Activated T-helper 2 cell treated with anti-CD3 and anti-CD28 coated beads, Interferon-gamma antibody, Interleukin-2, Interleukin-4, amounts not matched to agents 10 μg/mL and 5 μg/mL and 100 μg/mL, durations not matched to agents 14 hours and 24 hours and 36 hours (primary cell): Measurements from ENCODE around the gene PANX1. TPM values are rescaled to one million over a fixed set of nuclear protein-coding genes. Genes with fewer than 3 reads are reported as not detected.
A peak's percentile ranks its signal among the peaks of the same experiment; 100 is the strongest.
"Not testable (repeated sequence)": the region's sequence is repeated elsewhere in the genome, so short reads cannot be mapped to it uniquely, and the experiment has no call there.

Experiments
- DNase-seq: peaks from one replicate; pipeline ENCODE4 v3.0.0; 2021; ENCODE audit warnings: low spot score
- H3K27ac Mint-ChIP-seq: one replicate; pipeline ENCODE4 v1.8.0; 2021; ENCODE audit warnings: mixed read lengths
- H3K27me3 Mint-ChIP-seq: one replicate; pipeline ENCODE4 v1.8.0; 2021; ENCODE audit warnings: low read depth, mixed read lengths
- H3K36me3 Mint-ChIP-seq: one replicate; pipeline ENCODE4 v1.8.0; 2021; ENCODE audit warnings: low read depth, mixed read lengths
- H3K4me1 Mint-ChIP-seq: one replicate; pipeline ENCODE4 v1.8.0; 2021; ENCODE audit warnings: low read depth, mixed read lengths
- H3K4me3 Mint-ChIP-seq: one replicate; pipeline ENCODE4 v1.8.0; 2021; ENCODE audit warnings: low read depth, mild to moderate bottlenecking, moderate library complexity, mixed read lengths
- H3K9me3 Mint-ChIP-seq: one replicate; pipeline ENCODE4 v1.8.0; 2021; ENCODE audit warnings: mixed read lengths
- intact Hi-C: fragments of 100-400 bp; cut with micrococcal nuclease; formaldehyde crosslinking; loops from one replicate; pipeline ENCODE4 v1.15.1; 2023
- total RNA-seq: library from RNA; stranded (reverse); gene quantifications from 2 replicates; pipeline ENCODE4 v1.2.3, GENCODE V29; 2022

PANX1 gene
- total RNA-seq, 1 donor from 2014 or later, result 20.0 TPM

DNA sequence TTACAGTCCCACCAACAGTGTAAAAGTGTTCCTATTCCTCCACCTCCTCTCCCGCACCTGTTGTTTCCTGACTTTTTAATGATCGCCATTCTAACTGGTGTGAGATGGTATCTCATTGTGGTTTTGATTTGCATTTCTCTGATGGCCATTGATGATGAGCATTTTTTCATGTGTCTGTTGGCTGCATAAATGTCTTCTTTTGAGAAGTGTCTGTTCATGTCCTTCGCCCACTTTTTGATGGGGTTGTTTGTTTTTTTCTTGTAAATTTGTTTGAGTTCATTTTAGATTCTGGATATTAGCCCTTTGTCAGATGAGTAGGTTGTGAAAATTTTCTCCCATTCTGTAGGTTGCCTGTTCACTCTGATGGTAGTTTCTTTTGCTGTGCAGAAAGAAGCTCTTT lies 28.7 kb downstream of the PANX1 start:
- intact Hi-C loops, result not testable (repeated sequence)
- Mint-ChIP-seq H3K4me1 (peaks cover 11% of the 10 kb centered on the region), H3K36me3 (peaks cover 33% of the 10 kb centered on the region)

DNA sequence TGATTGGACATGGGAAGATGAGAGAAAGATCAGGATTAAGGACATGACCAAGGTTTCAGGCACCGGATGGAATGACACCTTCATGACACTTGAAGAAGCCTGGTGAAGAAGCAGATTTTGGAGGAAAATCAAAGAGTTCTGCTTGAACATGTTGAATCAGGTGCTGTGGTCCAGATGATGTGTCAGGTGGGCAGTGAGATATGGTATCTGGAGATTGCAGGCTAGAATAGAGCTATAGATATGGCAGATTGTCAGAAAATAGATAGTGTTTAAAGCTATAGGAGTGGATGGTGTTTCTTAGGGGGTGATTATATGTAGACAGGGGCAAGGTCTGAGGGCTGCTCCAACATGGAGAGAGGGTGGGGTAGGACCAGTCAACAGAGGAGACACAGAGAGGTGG lies 40.2 kb downstream of the PANX1 start:
- Mint-ChIP-seq H3K4me3 (no peak overlapping the region), H3K27me3 (no peaks in the 10 kb centered on the region), H3K4me1 (peaks cover 12% of the 10 kb centered on the region), H3K27ac (peak overlapping the region; percentile 22), H3K9me3 (no peaks in the 10 kb centered on the region), H3K36me3 (no peaks in the 10 kb centered on the region)
- intact Hi-C loops, result no loop called here
- DNase-seq, result no peak

More for the DNA sequence above, 28.7 kb downstream of the PANX1 start:
- H3K27me3 Mint-ChIP-seq, H3K4me3 Mint-ChIP-seq, H3K9me3 Mint-ChIP-seq, DNase-seq, H3K27ac Mint-ChIP-seq: not testable (repeated sequence)

DNA sequence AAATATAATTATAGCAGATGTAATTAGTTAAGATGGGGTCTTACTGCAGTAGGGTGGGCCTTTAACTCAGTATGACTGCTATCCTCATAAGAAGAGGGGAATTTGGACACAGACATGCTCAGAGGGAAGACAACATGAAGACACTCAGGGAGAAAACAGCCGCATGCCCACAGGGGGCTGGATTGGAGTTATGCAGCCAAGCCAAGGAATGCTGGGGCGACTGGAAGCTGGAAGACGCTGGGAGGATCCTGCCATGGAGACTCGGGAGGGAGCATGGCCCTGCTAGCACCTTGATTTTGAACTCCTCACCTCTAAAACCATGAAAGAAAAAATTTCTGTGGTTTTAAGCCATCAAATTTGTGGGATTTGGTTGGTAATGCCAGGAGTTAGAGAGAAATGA lies 40.9 kb downstream of the PANX1 start:
- Mint-ChIP-seq H3K9me3 (no peaks in the 10 kb centered on the region), H3K4me3 (no peak overlapping the region), H3K27me3 (no peaks in the 10 kb centered on the region), H3K36me3 (no peaks in the 10 kb centered on the region), H3K27ac (no peak overlapping the region), H3K4me1 (peaks cover 12% of the 10 kb centered on the region)
- DNase-seq, result no peak
- intact Hi-C loops, result no loop called here

DNA sequence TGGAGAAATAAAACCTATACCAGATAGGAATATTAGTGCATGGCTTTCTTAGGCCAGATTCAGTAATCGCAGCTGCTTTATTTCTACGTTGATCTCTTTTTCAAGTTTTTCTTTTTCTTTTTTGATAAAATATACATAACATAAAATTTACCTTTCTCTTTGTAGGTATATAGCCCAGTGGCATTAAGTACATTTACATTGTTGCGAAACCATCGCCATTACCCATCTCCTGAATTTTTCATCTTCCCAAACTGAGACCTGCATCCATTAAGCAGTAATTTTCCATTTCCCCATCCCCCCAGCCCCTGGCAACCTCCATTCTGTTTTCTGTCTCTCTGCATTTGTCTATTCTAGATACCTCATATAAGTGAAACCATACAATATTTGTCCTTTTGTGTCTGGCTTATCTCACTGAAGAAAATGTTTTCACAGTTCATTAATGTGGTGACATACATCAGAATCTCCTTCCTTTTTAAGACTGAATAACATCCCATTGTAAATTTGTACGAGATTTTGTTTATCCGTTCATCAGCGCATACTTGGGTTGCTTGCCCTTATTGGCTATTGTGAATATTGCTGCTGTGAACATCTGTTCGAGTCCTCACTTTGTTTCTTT lies 41.4 kb downstream of the PANX1 start:
- no peak for DNase-seq
- no peaks in the 10 kb centered on the region for H3K27me3 Mint-ChIP-seq
- no peak overlapping the region for H3K4me3 Mint-ChIP-seq
- H3K27ac Mint-ChIP-seq, result no peak overlapping the region
- no peaks in the 10 kb centered on the region for H3K36me3 Mint-ChIP-seq
- intact Hi-C loops, result loop anchor here (2.0 to 5.0 kb wide), 2 partner anchors 157 to 331 kb away; no protein-coding TSS in a partner anchor
- H3K4me1 Mint-ChIP-seq, result peaks cover 10% of the 10 kb centered on the region
- H3K9me3 Mint-ChIP-seq, result no peaks in the 10 kb centered on the region

DNA sequence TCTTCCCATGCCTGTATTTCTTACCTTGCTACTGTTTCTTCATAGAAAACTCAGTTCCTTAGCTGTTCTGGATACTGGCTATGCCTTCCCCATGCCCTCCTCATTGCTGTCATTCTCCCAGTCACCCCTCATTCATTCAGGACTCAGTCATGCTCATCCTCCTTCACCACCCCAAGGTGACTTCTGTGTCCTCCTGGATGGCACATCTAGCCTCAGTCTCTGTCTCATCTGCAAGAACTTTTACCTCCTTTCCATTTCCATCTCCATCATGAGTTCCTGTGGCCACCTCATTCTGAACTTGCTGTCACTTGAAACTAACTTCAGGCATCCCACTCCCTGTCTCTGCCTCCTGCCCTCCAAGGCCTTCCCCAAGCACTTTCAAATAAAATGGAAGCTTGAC lies 42.3 kb downstream of the PANX1 start:
- Mint-ChIP-seq H3K4me1 (peaks cover 10% of the 10 kb centered on the region), H3K27ac (no peak overlapping the region), H3K36me3 (no peaks in the 10 kb centered on the region), H3K27me3 (no peaks in the 10 kb centered on the region), H3K4me3 (no peak overlapping the region), H3K9me3 (no peaks in the 10 kb centered on the region)
- intact Hi-C loops, result loop anchor here (2.0 to 5.0 kb wide), 2 partner anchors 156 to 330 kb away; no protein-coding TSS in a partner anchor
- DNase-seq, result no peak

DNA sequence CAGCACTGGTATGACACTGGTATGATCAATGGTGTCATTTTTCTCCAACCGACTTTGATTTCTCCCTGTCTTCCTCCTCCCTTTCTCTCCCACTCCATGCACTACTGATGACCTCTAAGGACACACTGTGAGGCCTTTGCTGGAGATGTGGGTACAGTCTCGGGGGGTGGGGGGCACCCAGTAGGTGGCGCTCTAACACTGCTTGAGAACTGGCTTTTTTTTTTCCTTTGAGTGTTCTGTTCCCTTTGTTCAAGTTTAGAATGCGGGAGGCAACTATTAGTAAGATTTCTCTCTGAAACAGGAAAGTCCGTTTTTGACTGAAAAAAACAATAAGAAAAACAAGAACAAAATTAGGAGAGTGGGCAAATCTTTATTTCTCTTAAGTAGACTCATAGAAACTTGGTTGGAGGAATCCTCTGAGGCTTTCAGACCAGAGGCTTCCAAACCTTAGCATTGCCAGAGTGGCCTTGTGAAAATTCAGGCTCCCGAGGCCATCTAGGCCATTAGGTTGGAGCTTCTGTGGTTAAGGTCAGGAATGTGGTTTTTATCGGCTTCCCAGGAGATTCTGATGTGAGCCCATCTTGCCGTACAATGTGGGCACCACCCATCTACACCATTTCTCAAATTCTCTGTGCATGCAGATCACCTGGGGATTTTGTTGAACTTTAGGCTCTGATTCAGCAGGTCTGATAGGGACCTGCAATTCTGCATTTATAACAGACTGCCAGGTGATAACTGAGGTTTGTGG lies 43.2 kb downstream of the PANX1 start:
- Mint-ChIP-seq H3K27me3 (no peaks in the 10 kb centered on the region), H3K27ac (no peak overlapping the region), H3K4me3 (no peak overlapping the region), H3K4me1 (peaks cover 10% of the 10 kb centered on the region), H3K9me3 (no peaks in the 10 kb centered on the region), H3K36me3 (no peaks in the 10 kb centered on the region)
- intact Hi-C loops, result loop anchor here (2.0 to 5.0 kb wide), 2 partner anchors 155 to 329 kb away; no protein-coding TSS in a partner anchor
- DNase-seq, result no peak

DNA sequence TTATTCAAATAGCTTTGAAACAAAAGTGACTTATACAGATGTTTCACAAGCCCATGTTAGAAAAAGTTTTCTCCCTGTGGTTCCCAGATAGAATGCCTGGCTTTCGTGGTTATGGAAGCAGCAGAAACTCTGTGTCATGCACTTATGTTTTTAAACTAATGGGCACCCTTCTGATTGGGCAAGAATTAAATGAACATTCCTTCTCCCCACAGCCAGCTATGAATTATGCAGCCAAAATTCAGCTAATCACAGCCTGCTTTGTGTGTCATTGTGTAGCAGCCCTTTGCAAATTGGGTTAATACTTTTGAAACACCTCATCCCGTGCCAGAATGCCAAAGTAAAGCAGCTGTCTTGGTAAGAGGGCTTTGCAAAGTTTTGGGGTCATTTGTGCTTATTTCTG lies 46.9 kb downstream of the PANX1 start:
- Mint-ChIP-seq H3K9me3 (no peaks in the 10 kb centered on the region), H3K27me3 (no peaks in the 10 kb centered on the region), H3K4me1 (peaks cover 10% of the 10 kb centered on the region), H3K4me3 (no peak overlapping the region), H3K36me3 (peaks cover 5% of the 10 kb centered on the region), H3K27ac (no peak overlapping the region)
- intact Hi-C loops, result no loop called here
- DNase-seq, result no peak

DNA sequence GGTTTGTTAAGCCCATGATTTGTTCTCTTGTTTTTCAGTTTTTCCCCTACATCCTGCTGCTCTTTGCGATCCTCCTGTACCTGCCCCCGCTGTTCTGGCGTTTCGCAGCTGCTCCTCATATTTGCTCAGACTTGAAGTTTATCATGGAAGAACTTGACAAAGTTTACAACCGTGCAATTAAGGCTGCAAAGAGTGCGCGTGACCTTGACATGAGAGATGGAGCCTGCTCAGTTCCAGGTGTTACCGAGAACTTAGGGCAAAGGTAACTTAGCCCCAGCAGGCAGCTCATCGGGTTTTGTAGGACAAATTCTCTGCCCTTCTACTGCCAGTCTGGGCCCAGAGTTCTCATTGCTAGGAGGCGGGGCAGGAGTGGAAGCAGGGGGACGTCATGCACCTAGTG lies 49.7 kb downstream of the PANX1 start:
- H3K27me3 Mint-ChIP-seq, result no peaks in the 10 kb centered on the region
- peaks cover 10% of the 10 kb centered on the region for H3K36me3 Mint-ChIP-seq
- H3K4me1 Mint-ChIP-seq, result peaks cover under 1% of the 10 kb centered on the region
- DNase-seq, result no peak
- intact Hi-C loops, result no loop called here
- no peaks in the 10 kb centered on the region for H3K9me3 Mint-ChIP-seq
- H3K27ac Mint-ChIP-seq, result no peak overlapping the region
- H3K4me3 Mint-ChIP-seq, result no peak overlapping the region

DNA sequence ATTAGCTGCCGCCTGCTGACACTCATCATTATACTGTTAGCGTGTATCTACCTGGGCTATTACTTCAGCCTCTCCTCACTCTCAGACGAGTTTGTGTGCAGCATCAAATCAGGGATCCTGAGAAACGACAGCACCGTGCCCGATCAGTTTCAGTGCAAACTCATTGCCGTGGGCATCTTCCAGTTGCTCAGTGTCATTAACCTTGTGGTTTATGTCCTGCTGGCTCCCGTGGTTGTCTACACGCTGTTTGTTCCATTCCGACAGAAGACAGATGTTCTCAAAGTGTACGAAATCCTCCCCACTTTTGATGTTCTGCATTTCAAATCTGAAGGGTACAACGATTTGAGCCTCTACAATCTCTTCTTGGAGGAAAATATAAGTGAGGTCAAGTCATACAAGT lies 51.1 kb downstream of the PANX1 start:
- no peak overlapping the region for H3K4me3 Mint-ChIP-seq
- no peak overlapping the region for H3K27ac Mint-ChIP-seq
- no peaks in the 10 kb centered on the region for H3K27me3 Mint-ChIP-seq
- no peaks in the 10 kb centered on the region for H3K4me1 Mint-ChIP-seq
- intact Hi-C loops, result no loop called here
- no peak for DNase-seq
- H3K36me3 Mint-ChIP-seq, result peaks cover 10% of the 10 kb centered on the region
- no peaks in the 10 kb centered on the region for H3K9me3 Mint-ChIP-seq

DNA sequence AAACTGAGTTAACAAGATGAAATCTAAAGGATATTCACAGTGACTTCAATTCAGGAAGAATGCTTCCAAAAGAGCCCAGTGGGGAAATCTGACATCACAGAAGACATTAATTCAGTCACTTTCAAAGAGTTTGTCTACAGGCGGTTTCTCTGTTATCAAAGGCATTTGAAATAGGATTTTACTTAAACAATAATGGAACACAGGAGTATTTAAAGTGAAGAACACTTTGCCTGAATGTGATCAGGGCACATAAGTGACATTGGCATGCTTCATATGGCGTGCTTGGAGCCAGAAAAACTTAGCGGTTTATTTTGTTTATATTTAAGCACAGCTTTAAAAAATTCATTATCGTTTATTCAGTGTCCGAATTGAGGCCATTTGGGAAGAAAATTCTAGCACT lies 52.9 kb downstream of the PANX1 start:
- Mint-ChIP-seq H3K27me3 (no peaks in the 10 kb centered on the region), H3K27ac (no peak overlapping the region), H3K9me3 (no peaks in the 10 kb centered on the region), H3K4me1 (no peaks in the 10 kb centered on the region), H3K4me3 (no peak overlapping the region), H3K36me3 (peaks cover 10% of the 10 kb centered on the region)
- no peak for DNase-seq
- intact Hi-C loops, result no loop called here

DNA sequence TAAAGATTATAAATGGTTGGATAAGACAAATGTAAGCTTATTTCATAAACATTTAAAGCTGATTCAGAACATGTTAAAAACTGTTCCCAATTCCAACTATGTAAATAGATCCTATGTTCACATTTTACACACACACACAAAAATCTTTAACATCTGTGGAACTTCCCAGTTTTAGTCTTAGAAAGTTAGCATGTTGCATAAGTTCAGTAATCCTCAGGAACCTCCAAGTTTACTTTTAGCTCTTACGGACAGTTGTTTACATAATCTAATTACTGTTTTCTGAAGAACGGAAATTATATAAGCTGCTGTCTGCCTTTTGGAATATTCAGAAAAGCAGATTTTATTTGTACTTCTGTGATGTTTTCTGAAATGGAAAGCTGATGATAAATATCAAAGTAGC lies 53.3 kb downstream of the PANX1 start:
- H3K9me3 Mint-ChIP-seq, result no peaks in the 10 kb centered on the region
- no peak overlapping the region for H3K4me3 Mint-ChIP-seq
- DNase-seq, result no peak
- no peak overlapping the region for H3K27ac Mint-ChIP-seq
- intact Hi-C loops, result no loop called here
- H3K36me3 Mint-ChIP-seq, result peaks cover 10% of the 10 kb centered on the region
- H3K4me1 Mint-ChIP-seq, result no peaks in the 10 kb centered on the region
- no peaks in the 10 kb centered on the region for H3K27me3 Mint-ChIP-seq

DNA sequence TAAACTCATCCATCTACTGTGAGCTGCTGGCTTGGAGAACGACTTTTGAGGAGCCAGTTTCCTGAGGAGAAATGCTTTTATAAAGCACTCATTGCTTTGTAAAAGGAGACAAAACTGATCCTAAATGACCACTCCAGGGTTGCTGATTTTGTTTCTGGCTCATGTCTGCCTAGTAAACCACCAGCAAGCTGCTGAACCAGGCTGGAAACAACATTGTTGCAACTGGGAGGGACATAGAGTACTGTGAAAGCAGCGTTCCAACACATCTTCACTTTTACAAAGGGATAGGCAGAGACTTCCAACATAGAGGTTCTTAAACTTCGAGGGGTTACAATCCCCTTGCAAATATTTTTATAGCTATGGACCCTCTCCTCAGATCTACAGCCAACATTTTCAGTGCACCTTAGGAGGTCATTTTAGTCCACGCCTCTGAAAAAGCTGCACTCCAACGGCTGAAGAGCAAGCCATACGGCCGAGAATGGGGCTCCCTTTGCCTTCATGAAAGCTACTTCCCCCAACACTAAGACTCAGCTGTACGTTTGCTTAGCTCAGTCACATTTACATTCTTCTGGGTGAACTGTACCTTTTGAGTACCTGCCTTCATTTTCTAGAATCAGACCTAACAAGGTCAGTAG lies 54.7 kb downstream of the PANX1 start:
- DNase-seq, result no peak
- Mint-ChIP-seq H3K27ac (no peak overlapping the region), H3K27me3 (no peaks in the 10 kb centered on the region), H3K4me3 (no peak overlapping the region), H3K36me3 (peaks cover 8% of the 10 kb centered on the region), H3K4me1 (no peaks in the 10 kb centered on the region), H3K9me3 (no peaks in the 10 kb centered on the region)
- intact Hi-C loops, result no loop called here

DNA sequence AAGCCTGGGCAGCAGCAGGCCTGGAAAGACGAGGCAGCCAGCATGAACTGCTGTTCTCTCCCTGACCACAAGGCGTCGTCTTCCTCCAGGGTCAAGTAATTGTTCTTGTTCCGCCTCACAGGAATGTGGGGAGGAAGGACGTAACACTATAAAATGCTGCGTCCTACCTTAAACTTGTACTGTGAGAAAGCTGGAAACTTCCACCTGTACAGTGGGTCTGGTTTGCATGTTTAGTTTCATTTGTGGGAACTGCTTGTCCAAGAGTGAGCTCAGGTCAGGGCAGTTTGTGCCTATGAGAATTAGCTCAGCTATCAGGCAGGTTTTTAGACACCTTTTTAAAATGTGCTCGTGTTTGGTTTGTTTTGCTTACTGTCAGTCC lies 55.2 kb downstream of the PANX1 start:
- intact Hi-C loops, result no loop called here
- Mint-ChIP-seq H3K4me3 (no peak overlapping the region), H3K27ac (no peak overlapping the region), H3K36me3 (peaks cover 7% of the 10 kb centered on the region), H3K27me3 (no peaks in the 10 kb centered on the region), H3K4me1 (no peaks in the 10 kb centered on the region), H3K9me3 (no peaks in the 10 kb centered on the region)
- no peak for DNase-seq
